Choroid plexus epithelial cell (primary cell): ENCODE data around the gene MCTP1.
"Not testable (repeated sequence)": the region's sequence is repeated elsewhere in the genome, so short reads cannot be mapped to it uniquely, and the experiment has no call there.

Experiments
- DNase-seq: peaks from one replicate; pipeline ENCODE4 v3.0.0-alpha.2; 2010; ENCODE audit warnings: low read depth
- H3K4me3 ChIP-seq: 2 replicates; pipeline ENCODE4 v1.5.1; 2011; ENCODE audit warnings: low read depth, mild to moderate bottlenecking, control low read depth, low read length, moderate library complexity
- CTCF ChIP-seq: conservative IDR thresholded peaks from 2 replicates; pipeline ENCODE4 v1.5.1; 2011; ENCODE audit warnings: low read depth, mild to moderate bottlenecking, control low read depth, inconsistent platforms, low read length, moderate library complexity

The MCTP1 gene

GRCh38 chr5:95152535-95152934, 132.4 kb downstream of the MCTP1 start:
- no peak overlapping the region for H3K4me3 ChIP-seq
- no peak for TF ChIP-seq CTCF
- DNase-seq, result no peak

- DNase-seq, result no peak
- no peak for TF ChIP-seq CTCF
- no peak overlapping the region for H3K4me3 ChIP-seq
These were observed 132.8 kb downstream of the MCTP1 start for GRCh38 chr5:95152131-95152530.

GRCh38 chr5:95151694-95152093, 133.2 kb downstream of the MCTP1 start:
- TF ChIP-seq CTCF, result no peak
- no peak overlapping the region for H3K4me3 ChIP-seq
- no peak for DNase-seq

GRCh38 chr5:95149387-95149786, 135.5 kb downstream of the MCTP1 start:
- no peak for TF ChIP-seq CTCF
- H3K4me3 ChIP-seq, result no peak overlapping the region
- DNase-seq, result no peak

GRCh38 chr5:95148453-95148852, 136.4 kb downstream of the MCTP1 start:
- no peak for TF ChIP-seq CTCF
- no peak overlapping the region for H3K4me3 ChIP-seq
- no peak for DNase-seq

- not testable (repeated sequence) for DNase-seq, H3K4me3 ChIP-seq
These were observed 141.0 kb downstream of the MCTP1 start for GRCh38 chr5:95143858-95144257.

- no peak for TF ChIP-seq CTCF
- no peak for DNase-seq
- H3K4me3 ChIP-seq, result no peak overlapping the region
These were observed 142.7 kb downstream of the MCTP1 start for GRCh38 chr5:95142145-95142544.

GRCh38 chr5:95141141-95141540, 143.8 kb downstream of the MCTP1 start:
- H3K4me3 ChIP-seq, result no peak overlapping the region
- TF ChIP-seq CTCF, result no peak
- no peak for DNase-seq
